ENCODE results near the gene CEP112. TPM values are rescaled to one million over a fixed set of nuclear protein-coding genes. Genes with fewer than 3 reads are reported as not detected.

CEP112 gene
- total and polyA plus RNA-seq, 4 donors, result 5.9 to 32.9 (median 18.8) TPM

DNA sequence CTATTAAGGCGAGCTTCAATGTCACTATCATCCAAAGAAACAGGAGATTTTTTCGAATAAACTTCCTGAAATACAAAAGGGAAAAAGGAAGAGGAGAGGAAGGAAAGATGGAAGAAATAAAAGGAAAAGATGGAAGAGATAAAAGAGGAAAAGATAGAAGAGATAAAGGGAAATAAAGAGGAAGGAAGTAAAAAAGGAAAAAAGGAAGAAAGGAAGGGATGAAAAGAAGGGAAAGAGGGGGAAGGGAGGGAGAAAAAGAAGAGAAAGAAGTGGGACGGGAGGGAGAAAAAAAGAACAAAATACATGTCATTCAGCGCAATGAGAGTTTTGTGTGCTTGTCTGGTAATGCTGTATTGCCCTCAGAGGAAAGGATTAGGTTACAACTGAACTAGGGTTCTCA is 62.2 kb downstream of the CEP112 start:
- DNase-seq (no peak), ATAC-seq (ENCODE audit: insufficient read depth, low FRiP score) (no peak)
- peaks cover 0 to 5% (median under 1%) of the 10 kb centered on the region in 4 donors for H3K36me3 ChIP-seq (ENCODE audit: control insufficient read depth in 4 of 4, insufficient read depth in 4 of 4, low read length in 4 of 4)
- H3K9me3 ChIP-seq (ENCODE audit: control insufficient read depth in 4 of 4, insufficient read depth in 3 of 4, low read length in 3 of 4), result no peaks in the 10 kb centered on the region
- 94 to 96% methylated on average over 4 of the region's 4 CpGs for WGBS, 2 donors
- no peaks in the 10 kb centered on the region for H3K27me3 ChIP-seq (ENCODE audit: control insufficient read depth in 3 of 3, insufficient read depth in 3 of 3, low read length in 2 of 3)
- no peak overlapping the region for H3K9ac ChIP-seq (ENCODE audit: insufficient read depth in 1 of 2, low read length in 2 of 2)
- TF ChIP-seq, protein P1, sequence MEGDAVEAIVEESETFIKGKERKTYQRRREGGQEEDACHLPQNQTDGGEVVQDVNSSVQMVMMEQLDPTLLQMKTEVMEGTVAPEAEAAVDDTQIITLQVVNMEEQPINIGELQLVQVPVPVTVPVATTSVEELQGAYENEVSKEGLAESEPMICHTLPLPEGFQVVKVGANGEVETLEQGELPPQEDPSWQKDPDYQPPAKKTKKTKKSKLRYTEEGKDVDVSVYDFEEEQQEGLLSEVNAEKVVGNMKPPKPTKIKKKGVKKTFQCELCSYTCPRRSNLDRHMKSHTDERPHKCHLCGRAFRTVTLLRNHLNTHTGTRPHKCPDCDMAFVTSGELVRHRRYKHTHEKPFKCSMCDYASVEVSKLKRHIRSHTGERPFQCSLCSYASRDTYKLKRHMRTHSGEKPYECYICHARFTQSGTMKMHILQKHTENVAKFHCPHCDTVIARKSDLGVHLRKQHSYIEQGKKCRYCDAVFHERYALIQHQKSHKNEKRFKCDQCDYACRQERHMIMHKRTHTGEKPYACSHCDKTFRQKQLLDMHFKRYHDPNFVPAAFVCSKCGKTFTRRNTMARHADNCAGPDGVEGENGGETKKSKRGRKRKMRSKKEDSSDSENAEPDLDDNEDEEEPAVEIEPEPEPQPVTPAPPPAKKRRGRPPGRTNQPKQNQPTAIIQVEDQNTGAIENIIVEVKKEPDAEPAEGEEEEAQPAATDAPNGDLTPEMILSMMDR (IDR thresholded peaks at IDR 0.05; ENCODE audit: control extremely low read depth, extremely low read depth), result no peak
- H3K4me3 ChIP-seq, result no peak overlapping the region
- no peak overlapping the region for H3K27ac ChIP-seq (ENCODE audit: low read depth in 1 of 2, low read length in 1 of 2)
- H3K4me1 ChIP-seq (ENCODE audit: control insufficient read depth in 5 of 5, insufficient read depth in 5 of 5, low read length in 5 of 5), result no peaks in the 10 kb centered on the region

DNA sequence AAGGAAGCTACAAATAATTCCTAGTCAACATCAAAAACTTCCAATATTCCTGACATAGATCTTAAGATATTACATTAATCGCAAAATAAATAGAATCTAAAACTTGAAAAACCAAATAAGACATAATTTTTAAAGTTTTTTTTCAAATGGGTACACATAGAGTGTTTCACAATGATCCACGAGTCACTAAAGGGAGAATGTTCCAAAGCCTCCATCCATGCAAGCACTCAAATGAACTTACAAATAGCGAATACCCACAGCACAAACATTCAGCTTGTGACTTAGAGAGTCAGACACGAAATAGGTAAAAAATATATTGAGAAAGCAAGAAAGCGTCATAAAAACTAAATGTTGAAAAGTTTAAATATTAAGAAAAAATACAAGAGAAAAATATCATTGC is 65.7 kb downstream of the CEP112 start:
- Histone ChIP-seq H3K36me3 (ENCODE audit: control insufficient read depth in 4 of 4, insufficient read depth in 4 of 4, low read length in 4 of 4) (peaks cover 1 to 14% (median 5%) of the 10 kb centered on the region in 4 donors), H3K9me3 (ENCODE audit: control insufficient read depth in 4 of 4, insufficient read depth in 3 of 4, low read length in 3 of 4) (peaks cover 0 to 2% (median 0%) of the 10 kb centered on the region in 4 donors), H3K9ac (ENCODE audit: insufficient read depth in 1 of 2, low read length in 2 of 2) (no peak overlapping the region), H3K27me3 (ENCODE audit: control insufficient read depth in 3 of 3, insufficient read depth in 3 of 3, low read length in 2 of 3) (no peaks in the 10 kb centered on the region), H3K4me1 (ENCODE audit: control insufficient read depth in 5 of 5, insufficient read depth in 5 of 5, low read length in 5 of 5) (no peaks in the 10 kb centered on the region), H3K4me3 (no peak overlapping the region), H3K27ac (ENCODE audit: low read depth in 1 of 2, low read length in 1 of 2) (no peak overlapping the region)
- no peak for ATAC-seq (ENCODE audit: insufficient read depth, low FRiP score)
- WGBS, 2 donors, result 93 to 95% methylated on average over 5 of the region's 5 CpGs
- no peak for DNase-seq
- TF ChIP-seq, protein P1 (IDR thresholded peaks at IDR 0.05; ENCODE audit: control extremely low read depth, extremely low read depth), result no peak

DNA sequence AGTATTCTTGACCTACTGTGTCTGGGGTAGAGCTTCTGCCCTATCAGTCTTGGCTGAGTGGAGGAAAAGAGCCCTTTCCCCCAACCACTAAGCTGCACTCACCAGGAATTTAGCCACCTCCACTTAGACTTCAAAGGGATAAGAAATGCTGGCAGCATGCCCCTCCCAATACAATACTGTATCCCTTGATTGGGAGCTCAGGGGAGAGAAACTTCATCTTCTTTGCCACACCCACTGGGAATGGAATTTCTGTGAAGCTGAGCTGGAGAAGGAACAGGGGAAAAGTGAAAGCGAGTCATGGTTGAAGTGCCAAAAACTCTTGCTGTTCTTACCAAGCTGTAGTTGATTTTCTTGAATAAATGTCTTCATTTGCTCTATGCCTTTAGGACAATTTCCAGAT is 68.8 kb downstream of the CEP112 start:
- no peak overlapping the region for H3K9ac ChIP-seq (ENCODE audit: insufficient read depth in 1 of 2, low read length in 2 of 2)
- H3K27me3 ChIP-seq (ENCODE audit: control insufficient read depth in 3 of 3, insufficient read depth in 3 of 3, low read length in 2 of 3), result no peaks in the 10 kb centered on the region
- H3K4me3 ChIP-seq, result no peak overlapping the region
- no peak overlapping the region for H3K27ac ChIP-seq (ENCODE audit: low read depth in 1 of 2, low read length in 1 of 2)
- peaks cover 0 to 2% (median 0%) of the 10 kb centered on the region in 4 donors for H3K9me3 ChIP-seq (ENCODE audit: control insufficient read depth in 4 of 4, insufficient read depth in 3 of 4, low read length in 3 of 4)
- H3K4me1 ChIP-seq (ENCODE audit: control insufficient read depth in 5 of 5, insufficient read depth in 5 of 5, low read length in 5 of 5), result no peaks in the 10 kb centered on the region
- DNase-seq (peak in 1 of 3 donors; percentile 4), ATAC-seq (ENCODE audit: insufficient read depth, low FRiP score) (no peak)
- WGBS, 2 donors, result 80 to 97% methylated on average over 1 of the region's 1 CpG
- TF ChIP-seq, protein P1 (IDR thresholded peaks at IDR 0.05; ENCODE audit: control extremely low read depth, extremely low read depth), result no peak
- peaks cover 0 to 14% (median 5%) of the 10 kb centered on the region in 4 donors for H3K36me3 ChIP-seq (ENCODE audit: control insufficient read depth in 4 of 4, insufficient read depth in 4 of 4, low read length in 4 of 4)

- ATAC-seq (ENCODE audit: insufficient read depth, low FRiP score), result no peak
- Histone ChIP-seq H3K36me3 (ENCODE audit: control insufficient read depth in 4 of 4, insufficient read depth in 4 of 4, low read length in 4 of 4) (peaks cover 0 to 1% (median 0%) of the 10 kb centered on the region in 4 donors), H3K9ac (ENCODE audit: insufficient read depth in 1 of 2, low read length in 2 of 2) (no peak overlapping the region), H3K4me1 (ENCODE audit: control insufficient read depth in 5 of 5, insufficient read depth in 5 of 5, low read length in 5 of 5) (no peaks in the 10 kb centered on the region), H3K27ac (ENCODE audit: low read depth in 1 of 2, low read length in 1 of 2) (no peak overlapping the region), H3K27me3 (ENCODE audit: control insufficient read depth in 3 of 3, insufficient read depth in 3 of 3, low read length in 2 of 3) (no peaks in the 10 kb centered on the region), H3K9me3 (ENCODE audit: control insufficient read depth in 4 of 4, insufficient read depth in 3 of 4, low read length in 3 of 4) (no peaks in the 10 kb centered on the region), H3K4me3 (no peak overlapping the region)
- DNase-seq, result peak in 1 of 3 donors; percentile 5
- 82 to 91% methylated on average over 2 of the region's 2 CpGs for WGBS, 2 donors
- TF ChIP-seq, protein P1 (IDR thresholded peaks at IDR 0.05; ENCODE audit: control extremely low read depth, extremely low read depth), result no peak
Observed at GRCh38 chr17:66115246-66115645, 76.7 kb downstream of the CEP112 start.

Data from lung (tissue), 12 donors.